CD4-positive, alpha-beta T cell (primary cell): ENCODE measurements around the gene GGA2. TPM values are rescaled to one million over a fixed set of nuclear protein-coding genes. Genes with fewer than 3 reads are reported as not detected.

Experiments
- ATAC-seq: fragments of 200-7000 bp; cut with Tn5 transposase; one replicate; pipeline ENCODE4 v1.10.0; 2022; ENCODE audit warnings: mild to moderate bottlenecking; ENCODE audit not compliant: poor library complexity
- CTCF ChIA-PET: fragments of 350-600 bp; sonication (Branson Sonifier 250); formaldehyde crosslinking; loops from one replicate; lab custom pipeline; 2021; ENCODE audit warnings: antibody characterized with exemption, inconsistent platforms; lab: Charles Lee
- POLR2A ChIA-PET: fragments of 350-600 bp; sonication (Branson Sonifier 250); formaldehyde crosslinking; loops from one replicate; lab custom pipeline; 2021; ENCODE audit warnings: antibody characterized with exemption, inconsistent platforms; lab: Charles Lee
- DNase-seq, 14 experiments: peaks; one replicate each; pipeline ENCODE4 v3.0.0-alpha.2; 2013 to 2020; ENCODE audit warnings: mixed read lengths in 2 of 14
- H3K27ac ChIP-seq, 2 donors: one replicate each; pipeline versions ENCODE4 v1.5.1 to v1.7.0; 2013; ENCODE audit warnings: low read length in 2 of 2, low read depth in 1 of 2, mild to moderate bottlenecking in 1 of 2
- H3K27me3 ChIP-seq, 2 experiments: 1 replicate in 1 of 2; 2 replicates in 1 of 2; pipeline versions ENCODE4 v1.6.1 to v1.7.0; 2013; ENCODE audit warnings: low read length in 2 of 2, control low read depth in 1 of 2, mild to moderate bottlenecking in 1 of 2, moderate library complexity in 1 of 2; ENCODE audit not compliant: insufficient read depth in 2 of 2, control insufficient read depth in 1 of 2
- H3K36me3 ChIP-seq: one replicate; pipeline ENCODE4 v1.6.1; 2013; ENCODE audit warnings: low read length, control low read depth; ENCODE audit not compliant: insufficient read depth
- H3K4me1 ChIP-seq: one replicate; pipeline ENCODE4 v1.6.1; 2013; ENCODE audit warnings: low read length, control low read depth; ENCODE audit not compliant: insufficient read depth
- H3K4me3 ChIP-seq: one replicate; pipeline ENCODE4 v1.5.1; 2013; ENCODE audit warnings: mild to moderate bottlenecking, low read length, moderate library complexity
- H3K9me3 ChIP-seq, 2 experiments: 1 replicate in 1 of 2; 2 replicates in 1 of 2; pipeline versions ENCODE4 v1.6.1 to v1.7.0; 2013; ENCODE audit warnings: low read length in 2 of 2, mild to moderate bottlenecking in 2 of 2, control low read depth in 1 of 2, moderate library complexity in 1 of 2; ENCODE audit not compliant: control insufficient read depth in 1 of 2, insufficient read depth in 1 of 2
- H3K27ac Mint-ChIP-seq: one replicate; pipeline ENCODE4 v1.8.0; 2020; ENCODE audit warnings: mixed read lengths
- H3K27me3 Mint-ChIP-seq: one replicate; pipeline ENCODE4 v1.8.0; 2021; ENCODE audit warnings: mixed read lengths
- H3K36me3 Mint-ChIP-seq: one replicate; pipeline ENCODE4 v1.8.0; 2021; ENCODE audit warnings: low read depth, mixed read lengths
- H3K4me1 Mint-ChIP-seq: one replicate; pipeline ENCODE4 v1.8.0; 2021; ENCODE audit warnings: low read depth, mixed read lengths
- H3K4me3 Mint-ChIP-seq: one replicate; pipeline ENCODE4 v1.8.0; 2020; ENCODE audit warnings: mild to moderate bottlenecking, mixed read lengths
- H3K9me3 Mint-ChIP-seq: one replicate; pipeline ENCODE4 v1.8.0; 2020; ENCODE audit warnings: mixed read lengths
- intact Hi-C, 2 experiments: fragments of 100-400 bp; cut with DNase I in 1 of 2; cut with micrococcal nuclease in 1 of 2; formaldehyde crosslinking; loops; one replicate each; pipeline versions ENCODE4 v1.15.1 to v1.9.0; 2023 to 2025; cut with DNase I, micrococcal nuclease
- total RNA-seq, 174 experiments: library from RNA in 2 of 174; stranded (reverse) in 2 of 174; gene quantifications; one replicate each; pipeline ENCODE4 v1.2.3 and lab custom pipeline; 2021 to 2026
- TF ChIP-seq, protein P1 (sequence below): fragments of 200-600 bp; IDR thresholded peaks from one replicate; pipeline ENCODE4 v1.8.0; 2022; ENCODE audit warnings: antibody characterized with exemption, mild to moderate bottlenecking

The GGA2 gene
- total RNA-seq, 2 experiments from 2014 or later: 96.5 to 96.9 TPM

DNA sequence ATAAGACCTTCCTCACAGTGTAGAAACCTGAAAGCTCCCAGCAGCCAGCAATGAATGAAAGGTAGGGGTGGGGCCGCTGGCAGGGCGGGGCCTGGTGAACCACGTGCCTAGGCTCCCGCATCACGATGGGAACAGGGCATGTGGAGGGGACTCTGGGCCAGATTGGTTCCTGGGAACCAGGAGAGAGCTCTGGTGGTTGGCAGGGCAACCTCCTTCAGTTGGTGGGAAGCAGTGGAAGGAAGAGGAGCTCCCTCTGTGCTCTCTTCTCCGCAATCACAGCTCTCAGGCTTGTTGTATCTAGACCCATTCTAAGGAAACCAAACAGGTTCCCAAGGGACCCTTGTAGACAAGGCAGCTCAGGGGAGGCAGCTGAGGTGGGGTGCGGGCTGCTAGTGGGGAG is 10.5 kb downstream of the GGA2 start:
- no peak for ATAC-seq
- no peaks in the 10 kb centered on the region for H3K27me3 Mint-ChIP-seq
- ChIA-PET CTCF (no interaction called here), POLR2A (no interaction called here)
- H3K4me3 Mint-ChIP-seq: no peak overlapping the region
- TF ChIP-seq, protein P1, sequence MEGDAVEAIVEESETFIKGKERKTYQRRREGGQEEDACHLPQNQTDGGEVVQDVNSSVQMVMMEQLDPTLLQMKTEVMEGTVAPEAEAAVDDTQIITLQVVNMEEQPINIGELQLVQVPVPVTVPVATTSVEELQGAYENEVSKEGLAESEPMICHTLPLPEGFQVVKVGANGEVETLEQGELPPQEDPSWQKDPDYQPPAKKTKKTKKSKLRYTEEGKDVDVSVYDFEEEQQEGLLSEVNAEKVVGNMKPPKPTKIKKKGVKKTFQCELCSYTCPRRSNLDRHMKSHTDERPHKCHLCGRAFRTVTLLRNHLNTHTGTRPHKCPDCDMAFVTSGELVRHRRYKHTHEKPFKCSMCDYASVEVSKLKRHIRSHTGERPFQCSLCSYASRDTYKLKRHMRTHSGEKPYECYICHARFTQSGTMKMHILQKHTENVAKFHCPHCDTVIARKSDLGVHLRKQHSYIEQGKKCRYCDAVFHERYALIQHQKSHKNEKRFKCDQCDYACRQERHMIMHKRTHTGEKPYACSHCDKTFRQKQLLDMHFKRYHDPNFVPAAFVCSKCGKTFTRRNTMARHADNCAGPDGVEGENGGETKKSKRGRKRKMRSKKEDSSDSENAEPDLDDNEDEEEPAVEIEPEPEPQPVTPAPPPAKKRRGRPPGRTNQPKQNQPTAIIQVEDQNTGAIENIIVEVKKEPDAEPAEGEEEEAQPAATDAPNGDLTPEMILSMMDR: no peak
- Histone ChIP-seq H3K27me3 (no peaks in the 10 kb centered on the region), H3K4me3 (no peak overlapping the region), H3K4me1 (peaks cover 37% of the 10 kb centered on the region), H3K27ac (no peak overlapping the region), H3K36me3 (peaks cover 25% of the 10 kb centered on the region), H3K9me3 (no peaks in the 10 kb centered on the region)
- no peak for DNase-seq
- no peaks in the 10 kb centered on the region for H3K9me3 Mint-ChIP-seq
- H3K27ac Mint-ChIP-seq: no peak overlapping the region
- intact Hi-C loops: loop anchor here in 1 of 2 experiments (10.0 kb wide), 1 partner anchor 45 kb away; the partner anchor contains the start of gene COG7
- H3K36me3 Mint-ChIP-seq: peaks cover 25% of the 10 kb centered on the region
- peaks cover 65% of the 10 kb centered on the region for H3K4me1 Mint-ChIP-seq

DNA sequence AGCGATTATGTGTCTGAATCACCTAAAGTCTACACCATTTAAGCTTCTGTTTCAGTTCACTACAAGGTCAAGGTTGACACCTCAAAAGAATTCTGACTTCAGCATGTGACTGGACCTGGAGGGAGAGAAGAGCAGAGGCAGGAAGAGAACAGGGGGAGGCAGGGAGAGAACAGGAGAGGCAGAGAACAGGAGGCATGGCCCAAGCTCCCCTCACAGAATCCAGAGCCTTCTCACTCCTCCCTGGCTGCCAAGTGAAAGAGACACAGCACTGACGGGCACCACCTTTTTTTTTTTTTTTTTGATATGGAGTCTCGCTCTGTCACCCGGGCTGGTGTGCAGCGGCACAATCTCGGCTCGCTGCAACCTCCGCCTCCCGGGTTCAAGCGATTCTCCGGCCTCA is 11.4 kb downstream of the GGA2 start:
- Histone ChIP-seq H3K4me1 (peaks cover 27% of the 10 kb centered on the region), H3K36me3 (peaks cover 31% of the 10 kb centered on the region), H3K27me3 (no peaks in the 10 kb centered on the region), H3K4me3 (no peak overlapping the region), H3K27ac (no peak overlapping the region), H3K9me3 (no peaks in the 10 kb centered on the region)
- H3K4me3 Mint-ChIP-seq: no peak overlapping the region
- H3K27me3 Mint-ChIP-seq: no peaks in the 10 kb centered on the region
- H3K4me1 Mint-ChIP-seq: peaks cover 56% of the 10 kb centered on the region
- no peaks in the 10 kb centered on the region for H3K9me3 Mint-ChIP-seq
- no peak overlapping the region for H3K27ac Mint-ChIP-seq
- no peak for ATAC-seq
- ChIA-PET POLR2A (interaction anchor here (0.6 kb wide), 1 partner anchor 59 kb away, joined by 3 read pairs; no protein-coding TSS in a partner anchor), CTCF (no interaction called here)
- no peak for DNase-seq
- peaks cover 32% of the 10 kb centered on the region for H3K36me3 Mint-ChIP-seq
- intact Hi-C loops: no loop called here
- TF ChIP-seq, protein P1: no peak

DNA sequence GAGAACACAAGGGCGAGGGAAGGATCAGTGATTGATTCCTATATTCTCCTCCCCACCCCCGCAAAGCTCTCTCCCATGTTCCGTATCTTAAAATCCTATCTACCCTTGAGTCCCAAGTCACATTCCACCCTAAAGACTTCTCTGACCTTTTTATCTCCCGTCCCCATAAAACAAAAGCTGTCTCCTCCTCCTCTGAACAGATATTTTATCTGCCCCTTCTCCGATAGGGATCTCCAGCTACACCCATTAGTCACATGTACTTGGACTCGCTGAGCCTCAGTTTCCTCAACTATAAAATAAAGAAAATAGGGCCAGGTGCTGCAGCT is 12.8 kb downstream of the GGA2 start:
- H3K4me3 ChIP-seq: no peak overlapping the region
- intact Hi-C loops: no loop called here
- TF ChIP-seq, protein P1: no peak
- Mint-ChIP-seq H3K4me1 (peaks cover 43% of the 10 kb centered on the region), H3K4me3 (no peak overlapping the region), H3K9me3 (no peaks in the 10 kb centered on the region), H3K36me3 (peaks cover 46% of the 10 kb centered on the region), H3K27ac (no peak overlapping the region), H3K27me3 (no peaks in the 10 kb centered on the region)
- H3K4me1 ChIP-seq: peaks cover 25% of the 10 kb centered on the region
- ChIA-PET POLR2A (no interaction called here), CTCF (no interaction called here)
- no peak overlapping the region for H3K27ac ChIP-seq
- H3K9me3 ChIP-seq: no peaks in the 10 kb centered on the region
- DNase-seq (no peak), ATAC-seq (no peak)
- H3K27me3 ChIP-seq: no peaks in the 10 kb centered on the region
- peaks cover 44% of the 10 kb centered on the region for H3K36me3 ChIP-seq
